Measurements from ENCODE around the gene TRANK1.
A peak's percentile ranks its signal among the peaks of the same experiment; 100 is the strongest.

- peak in 2 of 3 donors; percentile 13 to 24 for TF ChIP-seq POLR2A (IDR thresholded peaks at IDR 0.05)
- TF ChIP-seq CTCF (IDR thresholded peaks at IDR 0.05): no peak
These were observed at the start of gene TRANK1 for GRCh38 chr3:36944641-36945270.
